H1 (cell line): ENCODE measurements around the gene ZC2HC1C. TPM values are rescaled to one million over a fixed set of nuclear protein-coding genes. Genes with fewer than 3 reads are reported as not detected.
A peak's percentile ranks its signal among the peaks of the same experiment; 100 is the strongest.

Experiments used
- CTCF ChIA-PET: fragments of 300-600 bp; sonication (Branson Sonifier 250); formaldehyde crosslinking; loops from one replicate; lab custom pipeline; 2021; ENCODE audit not compliant: partially characterized antibody; lab: Charles Lee
- POLR2A ChIA-PET: fragments of 300-600 bp; sonication (Branson Sonifier 250); formaldehyde crosslinking; loops from one replicate; lab custom pipeline; 2021; ENCODE audit warnings: inconsistent platforms; ENCODE audit not compliant: partially characterized antibody; lab: Charles Lee
- DNase-seq, 2 experiments: peaks; one replicate each; pipeline versions ENCODE4 v3.0.0 to v3.0.0-alpha.2; 2010 to 2022; ENCODE audit warnings: low spot score in 2 of 2, low read depth in 1 of 2, mixed read lengths in 1 of 2
- FAIRE-seq: peaks from 2 replicates; lab custom pipeline; 2011; peaks lifted over from hg19 to GRCh38; lab: Jason Lieb, UNC
- H2AFZ ChIP-seq: 2 replicates; pipeline ENCODE4 v1.8.1; 2012; ENCODE audit warnings: low read length, inconsistent platforms
- H2AK5ac ChIP-seq: 2 replicates; pipeline ENCODE4 v1.6.1; 2013; ENCODE audit warnings: low read depth, low read length
- H2BK120ac ChIP-seq: replicated peaks from 2 replicates; pipeline ENCODE3; 2013; ENCODE audit warnings: low read depth, low read length, inconsistent platforms
- H2BK12ac ChIP-seq: 2 replicates; pipeline ENCODE4 v1.6.1; 2013; ENCODE audit warnings: low read depth, low read length
- H2BK15ac ChIP-seq: 2 replicates; pipeline ENCODE4 v1.6.1; 2013; ENCODE audit warnings: low read length
- H2BK20ac ChIP-seq: 2 replicates; pipeline ENCODE4 v1.6.1; 2013; ENCODE audit warnings: low read length
- H2BK5ac ChIP-seq: 2 replicates; pipeline ENCODE4 v1.6.1; 2013; ENCODE audit warnings: low read depth, low read length
- H3K14ac ChIP-seq: 2 replicates; pipeline ENCODE4 v1.6.1; 2013; ENCODE audit warnings: inconsistent platforms; ENCODE audit not compliant: insufficient read length
- H3K18ac ChIP-seq: 2 replicates; pipeline ENCODE4 v1.6.1; 2013; ENCODE audit warnings: low read length; ENCODE audit errors: extremely low read depth
- H3K23ac ChIP-seq: 2 replicates; pipeline ENCODE4 v1.6.1; 2013; ENCODE audit warnings: inconsistent platforms; ENCODE audit not compliant: insufficient read length
- H3K23me2 ChIP-seq: 2 replicates; pipeline ENCODE4 v1.6.1; 2013; ENCODE audit warnings: low read depth, low read length
- H3K27ac ChIP-seq: 2 replicates; pipeline ENCODE4 v1.6.1; 2011; ENCODE audit warnings: low read depth, low read length, inconsistent platforms
- H3K27me3 ChIP-seq, 4 experiments: replicated peaks in 1 of 4; 1 replicate in 1 of 4; 2 replicates in 3 of 4; pipeline versions ENCODE4 v1.6.1 to v1.8.1; 2011 to 2013; ENCODE audit warnings: low read length in 3 of 4, mild to moderate bottlenecking in 3 of 4, inconsistent platforms in 2 of 4, mixed read lengths in 2 of 4, moderate library complexity in 1 of 4; ENCODE audit not compliant: control insufficient read depth in 3 of 4, insufficient read depth in 3 of 4; ENCODE audit errors: extremely low read depth in 1 of 4
- H3K36me3 ChIP-seq, 4 experiments: 2 replicates each; pipeline versions ENCODE4 v1.6.1 to v1.8.1; 2011 to 2013; ENCODE audit warnings: mild to moderate bottlenecking in 4 of 4, low read length in 3 of 4, moderate library complexity in 2 of 4, control low read depth in 1 of 4, inconsistent platforms in 1 of 4; ENCODE audit not compliant: insufficient read depth in 4 of 4, control insufficient read depth in 2 of 4
- H3K4ac ChIP-seq: replicated peaks from 2 replicates; pipeline ENCODE3; 2013; ENCODE audit warnings: low read length, low read depth, mixed read lengths, inconsistent platforms; ENCODE audit not compliant: insufficient read length
- H3K4me1 ChIP-seq, 4 experiments: replicated peaks in 1 of 4; 1 replicate in 1 of 4; 2 replicates in 3 of 4; pipeline versions ENCODE4 v1.6.1 to v1.8.1; 2011 to 2013; ENCODE audit warnings: low read length in 3 of 4, inconsistent platforms in 2 of 4, mixed read lengths in 1 of 4; ENCODE audit not compliant: insufficient read depth in 4 of 4, control insufficient read depth in 3 of 4
- H3K4me2 ChIP-seq, 2 experiments: 2 replicates each; pipeline versions ENCODE4 v1.6.1 to v1.8.1; 2011 to 2013; ENCODE audit warnings: low read depth in 2 of 2, low read length in 2 of 2, control low read depth in 1 of 2, inconsistent platforms in 1 of 2, mild to moderate bottlenecking in 1 of 2; ENCODE audit not compliant: insufficient read depth in 1 of 2
- H3K4me3 ChIP-seq, 4 experiments: fragments of 200-600, 300-600 bp in 1 of 4; sonication (generic), shearing (Covaris generic), sonication (Bioruptor Twin) in 1 of 4; 2 replicates each; pipeline versions ENCODE4 v1.5.1 to v1.8.1; 2011 to 2016; ENCODE audit warnings: low read length in 4 of 4, low read depth in 3 of 4, control low read depth in 2 of 4, inconsistent platforms in 2 of 4, mild to moderate bottlenecking in 2 of 4, mixed read lengths in 1 of 4, moderate library complexity in 1 of 4; ENCODE audit not compliant: insufficient read depth in 2 of 4; ENCODE audit errors: extremely low read depth in 1 of 4
- H3K56ac ChIP-seq: replicated peaks from 2 replicates; pipeline ENCODE3; 2013; ENCODE audit warnings: low read depth, mild to moderate bottlenecking, mixed read lengths, low read length, inconsistent platforms; ENCODE audit not compliant: insufficient read length
- H3K79me1 ChIP-seq: 2 replicates; pipeline ENCODE4 v1.6.1; 2013; ENCODE audit warnings: low read depth, low read length, control low read depth
- H3K79me2 ChIP-seq, 2 experiments: 2 replicates each; pipeline versions ENCODE4 v1.6.1 to v1.8.1; 2012 to 2013; ENCODE audit warnings: low read length in 2 of 2, mild to moderate bottlenecking in 2 of 2, inconsistent platforms in 1 of 2; ENCODE audit not compliant: insufficient read depth in 2 of 2, control insufficient read depth in 1 of 2
- H3K9ac ChIP-seq, 4 experiments: replicated peaks in 1 of 4; 1 replicate in 1 of 4; 2 replicates in 3 of 4; pipeline versions ENCODE4 v1.6.1 to v1.8.1; 2011 to 2013; ENCODE audit warnings: low read depth in 3 of 4, low read length in 3 of 4, control low read depth in 2 of 4, mild to moderate bottlenecking in 2 of 4, moderate library complexity in 2 of 4, inconsistent platforms in 1 of 4; ENCODE audit errors: extremely low read depth in 1 of 4
- H3K9me3 ChIP-seq, 2 experiments: 2 replicates each; pipeline versions ENCODE4 v1.6.1 to v1.8.1; 2012 to 2013; ENCODE audit warnings: mild to moderate bottlenecking in 2 of 2, moderate library complexity in 2 of 2, control low read depth in 1 of 2, inconsistent platforms in 1 of 2, low read depth in 1 of 2, low read length in 1 of 2, mixed read lengths in 1 of 2; ENCODE audit not compliant: insufficient read depth in 2 of 2
- H4K20me1 ChIP-seq, 2 experiments: replicated peaks in 1 of 2; 2 replicates each; pipeline versions ENCODE3 to v1.8.1; 2011 to 2013; ENCODE audit warnings: inconsistent platforms in 2 of 2, low read length in 2 of 2, mild to moderate bottlenecking in 1 of 2; ENCODE audit not compliant: insufficient read depth in 2 of 2, control insufficient read depth in 1 of 2
- H4K5ac ChIP-seq: 2 replicates; pipeline ENCODE4 v1.6.1; 2013; ENCODE audit warnings: low read length, low read depth, mixed read lengths, inconsistent platforms; ENCODE audit not compliant: insufficient read length
- H4K8ac ChIP-seq: 2 replicates; pipeline ENCODE4 v1.8.0; 2013; ENCODE audit warnings: mild to moderate bottlenecking, moderate library complexity, low read length, inconsistent platforms; ENCODE audit not compliant: insufficient read depth; ENCODE audit errors: extremely low read depth
- H4K91ac ChIP-seq: replicated peaks from 2 replicates; pipeline ENCODE3; 2013; ENCODE audit warnings: low read length, mixed read lengths, inconsistent platforms; ENCODE audit not compliant: insufficient read length
- CHD2 ChIP-seq: IDR thresholded peaks from 2 replicates; pipeline ENCODE4 v1.6.1; 2012; ENCODE audit warnings: low read length, improper control_type of control experiment
- EP300 ChIP-seq, 2 experiments: IDR thresholded peaks; 1 replicate in 1 of 2; 2 replicates in 1 of 2; pipeline ENCODE4 v1.6.1; 2011 to 2012; ENCODE audit warnings: low read depth in 2 of 2, low read length in 2 of 2, mild to moderate bottlenecking in 2 of 2, borderline replicate concordance in 1 of 2, inconsistent platforms in 1 of 2, moderate library complexity in 1 of 2
- RAD21 ChIP-seq, 2 experiments: IDR thresholded peaks in 1 of 2; conservative IDR thresholded peaks in 1 of 2; 2 replicates each; pipeline ENCODE4 v1.6.1; 2011; ENCODE audit warnings: low read depth in 2 of 2, low read length in 2 of 2, improper control_type of control experiment in 1 of 2, inconsistent platforms in 1 of 2, mild to moderate bottlenecking in 1 of 2, moderate library complexity in 1 of 2
- WGBS, 2 experiments: shearing (Covaris generic) in 1 of 2; methylation state at CpG; one replicate each; pipeline versions ENCODE4 v1.1.6 to v1.1.7; 2013 to 2015; ENCODE audit warnings: low lambda C conversion rate in 2 of 2, mixed read lengths in 2 of 2, inconsistent platforms in 1 of 2, low coverage in 1 of 2, missing lambda C conversion rate in 1 of 2; ENCODE audit not compliant: insufficient replicate concordance in 2 of 2, insufficient coverage in 1 of 2, insufficient read length in 1 of 2; ENCODE audit errors: extremely low coverage in 1 of 2, missing lambda C conversion rate in 1 of 2; 5-methylcytosine and 5-hydroxymethylcytosine counted together
- polyA plus RNA-seq, 7 experiments: library from polyadenylated mRNA; depleted of rRNA in 3 of 7; stranded (reverse) in 5 of 7; unstranded in 2 of 7; fragments of >200 nt in 5 of 7; fragments of 200-250 nt in 2 of 7; gene quantifications; 1 replicate in 5 of 7; 2 replicates in 1 of 7; 4 replicates in 1 of 7; pipeline versions ENCODE4 v1.2.1 to v1.2.3, GENCODE V29; 2011 to 2013; ENCODE audit warnings: missing spikeins in 2 of 7, mixed read lengths in 2 of 7
- total RNA-seq: library from RNA; stranded (reverse); fragmentation: NEBNext Ultra II Directional; extraction: Animal tissue kit (Norgen Biotek cat#: 25700); gene quantifications from 2 replicates; pipeline ENCODE4 v1.2.1, GENCODE V29; 2021

Gene ZC2HC1C
- total and polyA plus RNA-seq, 2 of the 8 experiments (the other 6 are each of a cell fraction or from before 2014, with no cell fraction given), result 0.57 to 1.2 TPM

DNA sequence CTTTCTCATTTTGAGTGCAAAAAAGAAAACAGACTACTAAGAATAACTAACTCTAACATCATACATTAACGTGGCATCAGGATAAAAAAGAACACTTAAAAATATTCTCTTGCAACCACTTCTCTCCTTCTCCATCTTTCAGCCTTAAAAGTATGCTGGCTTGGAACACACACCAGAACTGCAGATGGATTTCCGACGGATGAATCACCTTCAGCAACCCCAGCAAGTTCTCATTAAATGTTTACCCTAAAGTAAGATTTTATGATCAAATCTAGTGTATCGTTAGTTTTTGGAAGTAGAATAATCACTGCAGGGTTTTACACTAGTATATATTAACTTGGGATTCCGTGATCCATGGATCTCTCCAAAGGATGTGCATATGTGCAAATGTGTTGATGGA, 56.2 kb downstream of the ZC2HC1C start:
- Histone ChIP-seq H3K18ac (no peak overlapping the region), H2AK5ac (no peak overlapping the region), H3K4me2 (peak overlapping the region; percentile 83 to 88), H2BK120ac (no peak overlapping the region), H2BK12ac (no peak overlapping the region), H3K23ac (no peak overlapping the region), H4K5ac (no peak overlapping the region), H2AFZ (no peak overlapping the region), H3K79me2 (peaks cover 0 to 11% of the 10 kb centered on the region in 2 experiments; a peak in 2 of 4 replicates), H4K8ac (no peak overlapping the region), H3K27me3 (no peaks in the 10 kb centered on the region), H3K56ac (no peak overlapping the region), H3K4me1 (peaks cover 0 to 4% (median 1%) of the 10 kb centered on the region in 4 experiments; a peak in 5 of 7 replicates), H3K14ac (no peak overlapping the region), H2BK5ac (no peak overlapping the region), H3K23me2 (peaks cover 10% of the 10 kb centered on the region), H3K27ac (no peak overlapping the region), H3K4ac (no peak overlapping the region), H3K79me1 (peaks cover 2% of the 10 kb centered on the region), H3K36me3 (no peaks in the 10 kb centered on the region), H2BK15ac (no peak overlapping the region), H3K9me3 (no peaks in the 10 kb centered on the region), H4K91ac (no peak overlapping the region), H3K4me3 (peak overlapping the region; percentile 75 to 89 (median 86); a peak in 7 of 8 replicates), H3K9ac (peak overlapping the region in 1 of 4 experiments; percentile 94; a peak in 1 of 7 replicates), H2BK20ac (no peak overlapping the region), H4K20me1 (no peaks in the 10 kb centered on the region)
- no peak for DNase-seq
- POLR2A ChIA-PET, result interaction anchor here (0.9 to 1.8 kb wide), 7 partner anchors 18 to 215 kb away, joined by 3 to 14 read pairs (median 3); no protein-coding TSS in a partner anchor
- FAIRE-seq, result no peak
- CTCF ChIA-PET, result interaction anchor here (0.8 to 1.4 kb wide), 4 partner anchors 37 to 179 kb away, joined by 3 to 4 read pairs (median 3); no protein-coding TSS in a partner anchor
- WGBS, 2 experiments, result 83% methylated on average over 5 of the region's 5 CpGs; no CpG with 5 or more reads in 1 of the 2 experiments
- TF ChIP-seq CHD2 (no peak), RAD21 (IDR thresholded peaks at IDR 0.05 in 1 of 2, conservative IDR thresholded peaks at IDR 0.05 in 1 of 2; ENCODE audit: low read depth in 2 of 2, low read length in 2 of 2) (no peak), EP300 (IDR thresholded peaks at IDR 0.05; ENCODE audit: borderline replicate concordance in 1 of 2, low read depth in 2 of 2, low read length in 2 of 2) (no peak)
